CD4-positive, alpha-beta T cell treated with Interleukin-21 for 1 hour (primary cell): ENCODE results near the gene GRB10.
A peak's percentile ranks its signal among the peaks of the same experiment; 100 is the strongest.

Experiments
- DNase-seq: peaks from one replicate; pipeline ENCODE4 v3.0.0-alpha.2; 2020

GRB10 gene

DNA sequence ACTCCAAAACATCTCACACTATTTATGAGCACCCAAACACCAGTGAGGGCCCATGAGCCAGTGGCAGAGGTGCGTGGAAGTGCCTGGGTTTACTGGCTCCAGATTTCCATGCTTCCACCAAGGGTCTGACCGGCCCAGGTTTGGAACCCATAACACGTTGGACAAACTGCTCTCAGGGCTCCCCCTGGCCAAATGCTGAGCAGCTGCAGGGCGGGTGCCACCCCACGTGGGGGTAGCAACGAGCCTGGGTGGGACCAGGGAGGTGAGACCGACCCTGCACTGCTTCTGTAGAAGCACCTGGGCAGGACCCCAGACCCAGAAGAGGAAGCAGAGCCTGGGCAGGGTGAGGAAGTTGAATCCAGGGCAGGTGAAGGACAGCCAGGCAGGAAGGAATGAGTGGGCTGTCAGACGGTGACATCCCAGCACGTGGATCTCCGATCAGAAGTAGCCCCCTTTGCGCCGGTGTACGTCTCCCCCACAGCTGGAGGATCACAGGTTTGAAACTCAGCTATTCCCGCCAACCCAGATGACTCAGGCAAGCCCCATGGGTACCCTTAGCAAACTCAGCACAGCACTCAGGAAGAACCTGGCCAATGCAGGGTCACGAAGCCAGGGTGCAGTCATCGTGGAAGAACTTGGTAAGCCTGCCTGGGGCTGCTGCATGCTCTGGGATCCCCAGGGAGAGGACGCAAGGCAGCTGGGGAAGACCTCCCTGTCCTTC lies 117.1 kb downstream of the GRB10 start:
- DNase-seq: no peak

DNA sequence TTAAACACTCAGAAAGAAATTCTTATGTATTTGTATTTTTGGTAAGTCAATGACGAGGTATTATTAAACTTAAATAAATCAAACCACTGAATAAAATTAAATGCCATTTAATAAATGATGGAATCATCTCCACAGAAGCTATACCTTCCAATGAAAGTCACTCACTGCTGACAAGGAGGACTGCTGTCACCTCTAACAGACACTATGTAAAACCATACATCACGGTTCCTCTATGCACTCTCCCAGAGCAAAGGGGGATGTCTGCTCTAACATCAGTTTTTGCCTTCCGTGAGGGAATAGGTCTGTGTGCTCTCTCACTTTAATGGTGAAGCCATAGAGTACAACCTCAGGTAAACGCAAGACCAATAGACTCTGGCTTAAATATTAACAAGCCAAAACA lies 117.8 kb downstream of the GRB10 start:
- DNase-seq: no peak

DNA sequence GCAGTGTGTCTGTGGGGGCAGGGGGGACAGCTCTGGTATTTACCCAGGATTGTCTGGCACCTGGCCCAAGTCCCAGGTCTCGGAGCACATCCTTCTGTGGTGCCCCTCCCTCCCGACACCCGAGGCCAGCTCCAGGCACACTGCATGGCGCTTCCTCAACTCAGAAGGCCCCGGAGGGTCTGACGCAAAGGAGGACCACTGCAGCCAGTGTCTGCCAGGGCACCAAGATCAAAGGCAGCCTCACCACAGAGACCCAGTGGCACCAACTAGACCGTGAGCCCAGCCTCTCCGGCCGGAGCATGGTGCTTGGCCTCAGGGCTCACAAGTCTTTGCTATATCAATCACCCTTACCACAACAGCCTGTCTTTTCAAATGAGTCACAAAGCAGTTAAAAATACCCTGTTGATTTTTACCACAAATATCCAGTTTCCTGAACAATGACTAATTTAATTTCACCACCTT lies 118.2 kb downstream of the GRB10 start:
- DNase-seq: peak; percentile 9

DNA sequence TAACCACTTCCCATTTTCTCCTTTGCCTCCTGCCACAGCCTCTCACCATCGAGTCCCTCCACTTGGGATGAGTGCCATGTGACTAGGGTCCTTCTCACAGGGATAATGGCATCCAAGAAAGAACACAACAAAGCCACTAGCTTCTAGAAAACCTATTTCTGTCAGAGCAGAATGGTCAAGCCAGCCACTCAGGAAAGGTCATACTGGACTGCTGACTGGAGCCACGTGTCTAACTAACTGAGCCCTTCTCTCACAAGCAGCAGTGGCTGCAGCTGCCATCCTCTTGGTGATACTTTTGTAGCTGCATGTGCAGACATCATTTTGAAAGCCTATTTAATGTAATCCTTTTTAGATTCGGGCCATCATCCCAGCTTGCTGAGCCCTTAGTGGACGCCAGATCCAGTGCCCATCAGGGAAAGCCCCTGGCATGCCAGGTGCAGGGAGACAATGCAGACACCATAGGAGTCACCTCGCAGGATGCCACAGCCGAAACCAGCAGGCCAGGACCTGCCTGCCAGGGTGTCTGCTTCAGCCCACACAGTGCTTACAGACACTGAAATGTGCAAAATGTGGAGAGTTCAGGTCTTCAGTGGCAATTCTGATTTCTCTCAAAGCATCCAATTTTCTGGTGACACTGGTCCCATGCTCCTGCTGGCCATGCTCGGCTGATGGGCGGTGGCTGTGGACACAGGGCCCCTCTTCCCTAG lies 119.1 kb downstream of the GRB10 start:
- no peak for DNase-seq

DNA sequence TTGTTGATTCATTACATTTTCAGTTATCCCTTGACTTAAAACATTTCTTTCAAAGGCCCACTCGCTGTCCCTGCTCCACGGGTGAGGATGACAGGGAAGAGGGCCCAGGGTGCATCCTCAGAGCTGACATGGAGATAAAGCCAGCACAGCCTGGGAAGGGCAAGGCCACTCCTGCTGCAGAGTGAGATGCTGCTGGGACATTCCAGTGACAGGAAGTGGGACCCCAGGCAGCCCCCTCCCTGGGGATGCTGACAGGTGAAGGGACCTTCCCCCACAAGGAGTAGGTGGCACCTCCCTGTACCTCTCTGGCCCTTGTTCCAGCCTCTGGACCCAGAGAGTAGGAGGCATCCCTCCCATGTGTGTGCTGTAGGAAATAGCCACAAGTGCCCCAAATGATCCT lies 119.7 kb downstream of the GRB10 start:
- DNase-seq: no peak

- peak; percentile 45 for DNase-seq
These were observed 120.5 kb downstream of the GRB10 start for GRCh38 chr7:50662041-50662694.

DNA sequence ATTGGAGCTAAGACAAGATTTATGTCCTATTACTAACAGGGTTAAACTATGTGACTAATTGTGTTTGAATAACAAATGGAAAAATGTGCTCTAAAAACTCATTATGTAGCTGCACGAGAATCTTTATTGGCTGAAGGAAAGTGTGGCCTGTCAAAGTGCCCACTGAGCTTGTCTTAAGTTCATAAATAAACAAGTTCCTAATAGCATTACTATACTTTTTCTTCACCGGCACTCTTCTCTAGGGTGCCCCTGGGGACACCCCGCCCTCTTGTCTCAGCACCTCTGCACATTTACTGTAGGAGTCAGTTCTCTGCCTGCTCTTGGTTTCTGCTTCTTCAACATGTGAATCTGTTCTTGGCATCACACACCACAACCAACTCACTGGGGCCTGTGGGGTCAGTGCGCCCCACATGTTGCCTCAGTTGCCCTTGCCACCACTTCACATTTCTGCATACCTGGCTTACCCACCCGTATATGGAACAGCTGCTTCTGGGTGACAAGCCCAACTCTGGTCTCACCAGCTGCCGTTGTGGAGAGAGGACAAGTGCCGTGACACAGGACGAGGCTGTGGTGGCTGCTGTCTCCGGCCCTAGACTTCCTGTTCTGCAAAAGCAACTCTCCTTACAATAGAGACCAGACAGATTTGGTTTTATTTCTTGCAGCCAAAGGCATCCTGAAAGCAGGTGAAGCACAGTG lies 121.2 kb downstream of the GRB10 start:
- DNase-seq: peak; percentile 19

DNA sequence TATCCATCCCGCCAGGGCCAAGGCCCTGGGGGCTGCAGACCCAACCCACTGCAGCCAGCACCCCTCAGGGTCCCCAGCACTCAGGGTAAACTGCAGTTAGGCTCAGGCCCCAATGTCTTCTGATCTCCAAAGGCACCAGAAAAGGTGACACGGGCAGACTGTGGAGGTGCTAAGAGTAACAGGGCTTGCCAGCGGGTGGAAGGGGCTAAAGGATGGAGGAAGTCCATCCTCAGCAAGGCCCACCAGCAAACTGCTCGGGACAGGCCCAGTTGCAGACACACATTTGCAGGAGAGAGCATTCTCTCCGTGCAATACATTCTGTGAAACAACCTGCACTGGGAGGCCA lies 121.9 kb downstream of the GRB10 start:
- DNase-seq: no peak

- peak; percentile 57 for DNase-seq
These were observed 122.5 kb downstream of the GRB10 start for GRCh38 chr7:50660040-50660829.

DNA sequence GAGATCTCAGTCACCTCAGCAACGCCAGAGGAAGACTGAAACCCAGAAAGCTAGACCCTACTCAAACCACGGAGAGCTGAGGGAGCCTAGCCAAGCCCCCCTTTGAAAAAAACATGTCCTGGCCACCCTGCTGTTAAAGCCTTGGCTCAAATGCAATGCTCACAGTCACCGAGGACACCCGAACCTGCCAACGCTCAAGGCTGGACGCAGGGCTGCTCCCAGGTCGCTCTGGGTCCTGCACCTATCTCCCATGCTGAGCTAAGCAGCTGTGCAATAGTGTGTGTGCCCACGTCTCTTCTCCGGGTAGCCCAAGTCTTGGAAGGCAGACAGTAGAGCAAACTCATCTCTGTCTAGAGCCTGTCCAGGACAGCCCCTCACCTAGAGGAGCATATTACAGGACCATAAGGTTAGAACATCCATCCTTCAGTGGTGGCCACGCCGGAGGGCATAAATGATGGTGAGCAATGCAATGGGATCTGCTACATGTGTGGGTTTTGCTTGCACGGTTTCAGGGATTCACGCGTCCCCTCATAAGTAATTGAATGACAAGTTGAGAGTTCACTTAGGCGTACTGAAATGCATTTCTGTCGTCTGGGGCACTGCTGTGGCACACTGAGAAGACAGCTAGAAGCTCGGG lies 123.2 kb downstream of the GRB10 start:
- DNase-seq: no peak

GRCh38 chr7:50658696-50659095 lies 124.0 kb downstream of the GRB10 start:
- DNase-seq: no peak

DNA sequence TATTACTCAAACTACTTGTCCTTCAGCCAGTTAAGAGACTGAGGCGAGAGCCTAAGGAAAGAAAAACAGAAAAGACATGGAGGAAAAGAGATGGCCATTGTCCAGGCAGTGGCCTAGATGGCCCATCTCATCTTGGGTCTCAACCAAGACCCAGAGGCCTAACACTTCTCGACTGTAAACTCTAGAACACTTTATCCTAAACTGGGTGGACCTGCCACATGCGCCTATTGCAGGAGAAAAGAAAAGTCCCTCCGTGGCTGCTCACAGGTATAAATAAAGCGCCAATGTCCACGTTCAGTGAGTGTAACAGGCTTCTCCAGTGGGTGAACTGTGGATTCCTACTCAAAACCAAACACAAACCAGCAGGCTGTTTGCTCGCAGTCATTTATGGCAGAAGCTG lies 124.8 kb downstream of the GRB10 start:
- DNase-seq: no peak

- no peak for DNase-seq
These were observed 125.3 kb downstream of the GRB10 start for GRCh38 chr7:50657341-50657873.

DNA sequence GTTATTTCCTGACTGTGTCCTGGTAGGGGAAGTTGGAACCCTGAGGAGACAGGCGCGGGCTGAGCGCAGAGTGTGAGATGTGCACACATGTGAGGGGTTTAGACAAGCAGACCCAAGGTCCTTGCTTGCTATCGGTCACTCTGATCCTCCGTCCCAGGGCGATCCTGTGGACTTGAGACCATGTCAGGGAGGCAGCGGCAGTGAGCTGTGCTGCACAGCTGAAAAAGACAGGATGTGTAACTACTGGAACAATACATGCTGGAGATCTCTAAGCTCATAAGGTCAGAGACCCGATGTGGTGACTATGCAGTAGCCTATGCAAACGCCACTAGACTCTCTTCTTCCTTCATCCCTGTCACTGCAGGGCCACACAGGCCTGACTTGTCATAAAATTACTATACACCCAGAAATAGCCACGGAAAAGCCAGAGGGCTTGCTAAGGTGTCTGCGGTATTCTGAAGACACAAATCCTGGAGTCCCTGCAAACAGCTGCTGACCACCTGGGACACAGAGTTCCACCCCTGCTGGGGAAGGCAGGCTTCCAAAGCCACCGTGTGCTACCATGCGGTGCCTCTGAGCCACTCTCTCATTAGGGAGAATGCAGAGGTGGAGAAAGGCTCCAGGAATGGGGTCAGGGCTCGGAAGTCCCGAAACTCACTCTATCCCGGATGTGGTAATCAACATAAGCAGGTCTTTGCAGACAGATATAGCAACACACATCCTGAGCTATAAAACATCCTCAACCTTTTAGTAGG lies 126.4 kb downstream of the GRB10 start:
- no peak for DNase-seq

DNA sequence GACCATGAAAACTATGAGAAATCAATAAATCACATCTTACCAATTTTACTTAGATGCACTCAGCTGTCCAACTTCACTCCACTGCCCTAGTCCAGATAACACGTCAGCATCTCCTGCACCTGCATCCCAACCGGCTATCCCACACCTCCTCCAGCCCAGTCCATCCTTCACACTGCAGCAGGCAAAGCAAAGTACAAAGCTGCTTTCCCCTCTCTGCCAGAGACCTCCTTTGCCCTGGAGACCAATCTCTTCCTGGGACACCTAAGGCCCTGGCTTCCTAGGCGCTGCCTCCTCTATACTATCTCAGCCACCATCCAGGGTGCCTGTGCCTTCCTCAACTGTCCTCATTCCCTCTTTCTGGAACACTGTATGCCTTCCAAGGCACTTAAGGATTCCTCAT lies 127.2 kb downstream of the GRB10 start:
- DNase-seq: no peak

- DNase-seq: no peak
These were observed 127.7 kb downstream of the GRB10 start for GRCh38 chr7:50655020-50655419.

DNA sequence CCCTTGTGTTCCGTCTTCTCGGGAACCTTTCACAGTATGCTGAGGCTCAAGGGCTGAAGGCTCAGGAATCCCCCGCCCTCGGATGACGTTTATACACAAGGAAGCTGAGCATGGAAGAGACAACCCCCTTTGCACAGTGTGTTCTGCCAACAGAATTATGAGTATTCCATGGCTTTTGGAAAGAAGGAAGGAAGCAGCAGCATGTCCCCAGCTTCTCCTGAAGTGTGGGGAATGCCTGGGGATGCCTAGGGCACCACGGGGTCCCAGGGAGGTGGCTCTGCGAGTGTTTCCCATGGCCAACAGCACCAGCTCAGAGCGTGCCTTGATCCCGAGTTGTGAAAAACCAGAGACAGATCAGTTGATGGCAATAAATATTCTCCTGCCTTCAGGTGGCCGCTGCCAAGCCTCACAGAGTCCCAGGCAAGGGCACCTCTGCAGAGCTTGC lies 128.7 kb downstream of the GRB10 start:
- DNase-seq: no peak

GRCh38 chr7:50653126-50653864 lies 129.4 kb downstream of the GRB10 start:
- no peak for DNase-seq

DNA sequence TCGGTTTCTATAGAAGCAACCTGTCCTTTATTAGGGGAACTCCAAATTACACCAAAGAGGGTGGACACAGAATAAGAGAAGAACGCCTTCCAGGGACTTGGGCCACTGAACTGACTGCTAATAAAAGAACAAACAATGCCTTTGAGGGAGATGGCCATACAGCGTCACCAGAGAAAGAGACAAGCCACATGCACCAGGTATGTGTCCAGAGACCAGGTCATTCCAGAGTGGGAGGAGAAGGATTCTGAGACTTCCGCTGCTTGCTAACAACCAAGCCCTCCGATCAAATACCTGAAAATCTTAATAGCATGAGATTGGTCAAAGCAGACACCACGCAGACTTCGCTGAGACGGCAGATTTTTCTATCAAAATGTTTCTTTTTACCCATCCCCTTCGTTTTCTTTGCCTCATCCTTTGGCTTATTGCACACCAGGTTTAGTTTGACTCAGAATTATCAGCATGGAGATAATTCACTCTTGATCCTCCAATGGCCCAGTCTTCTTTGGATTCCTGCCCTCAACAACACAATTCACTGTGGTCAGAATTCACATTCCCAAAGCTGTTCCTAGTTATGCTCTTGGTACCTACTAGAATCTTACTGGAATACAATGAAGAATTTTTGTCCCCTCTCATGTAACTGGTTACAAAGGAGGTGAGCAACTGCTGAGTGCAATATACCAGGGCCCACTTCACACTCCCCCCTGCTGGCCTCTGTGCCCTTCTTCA lies 130.1 kb downstream of the GRB10 start:
- DNase-seq: no peak
